ENCODE results near the gene EXOC6.

- peak in 3 of 7 experiments; percentile 7 to 40 (median 19) for TF ChIP-seq CTCF (IDR thresholded peaks at IDR 0.05)
- TF ChIP-seq POLR2A (IDR thresholded peaks at IDR 0.05): no peak
Observed at GRCh38 chr10:93062514-93063143, 214.3 kb downstream of the EXOC6 start.
